GM23338 (cell line): ENCODE measurements around the gene SH3GLB1. TPM values are rescaled to one million over a fixed set of nuclear protein-coding genes. Genes with fewer than 3 reads are reported as not detected.

Source experiments
- ATAC-seq: fragments of 200-7000 bp; cut with Tn5 transposase; 3 replicates; pipeline ENCODE4 v1.9.1; 2020
- DNase-seq: peaks from one replicate; pipeline ENCODE4 v3.0.0-alpha.2; 2015; ENCODE audit warnings: low spot score
- H2AFZ ChIP-seq: fragments of 200-600 bp; sonication (generic); 2 replicates; pipeline ENCODE4 v1.8.0; 2016; ENCODE audit warnings: antibody characterized with exemption, mild to moderate bottlenecking, moderate library complexity
- H3F3A ChIP-seq: fragments of 200-600 bp; sonication (generic); replicated peaks from 2 replicates; pipeline ENCODE4 v1.8.0; 2017; ENCODE audit warnings: antibody characterized with exemption, mixed run types, low read depth
- H3K27ac ChIP-seq: fragments of 200-600 bp; sonication (generic); 2 replicates; pipeline ENCODE4 v1.6.1; 2016; ENCODE audit warnings: low read depth
- H3K27me3 ChIP-seq: fragments of 200-600 bp; sonication (generic); 2 replicates; pipeline ENCODE4 v1.8.0; 2016; ENCODE audit warnings: mild to moderate bottlenecking, mixed run types, moderate library complexity; ENCODE audit not compliant: insufficient read depth
- H3K36me3 ChIP-seq: fragments of 200-600 bp; sonication (generic); 2 replicates; pipeline ENCODE4 v1.8.0; 2016; ENCODE audit warnings: mild to moderate bottlenecking; ENCODE audit not compliant: insufficient read depth
- H3K4me1 ChIP-seq: fragments of 200-600 bp; sonication (generic); 2 replicates; pipeline ENCODE4 v1.8.0; 2016; ENCODE audit warnings: mild to moderate bottlenecking, moderate library complexity; ENCODE audit not compliant: insufficient read depth
- H3K4me2 ChIP-seq: fragments of 200-600 bp; sonication (generic); 2 replicates; pipeline ENCODE4 v1.7.1; 2017; ENCODE audit warnings: mixed run types
- H3K4me3 ChIP-seq: fragments of 200-600 bp; sonication (generic); 2 replicates; pipeline ENCODE4 v1.6.1; 2016; ENCODE audit warnings: mixed run types
- H3K79me2 ChIP-seq: fragments of 200-600 bp; sonication (generic); replicated peaks from 2 replicates; pipeline ENCODE4 v1.8.0; 2017; ENCODE audit warnings: mild to moderate bottlenecking; ENCODE audit not compliant: insufficient read depth
- H3K9me2 ChIP-seq: fragments of 200-600 bp; sonication (generic); 2 replicates; pipeline ENCODE4 v1.8.0; 2017; ENCODE audit not compliant: insufficient read depth
- H4K20me1 ChIP-seq: fragments of 200-600 bp; sonication (generic); replicated peaks from 2 replicates; pipeline ENCODE4 v1.8.0; 2017; ENCODE audit warnings: mild to moderate bottlenecking; ENCODE audit not compliant: insufficient read depth
- H3K27ac Mint-ChIP-seq: 2 replicates; pipeline ENCODE4 v1.8.0; 2020; ENCODE audit warnings: inconsistent platforms, mild to moderate bottlenecking, moderate library complexity, mixed read lengths
- H3K27me3 Mint-ChIP-seq: 3 replicates; pipeline ENCODE4 v1.8.0; 2022; ENCODE audit warnings: low read depth, mild to moderate bottlenecking, moderate library complexity, mixed read lengths, inconsistent platforms; ENCODE audit not compliant: insufficient read depth, poor library complexity
- H3K36me3 Mint-ChIP-seq: 3 replicates; pipeline ENCODE4 v1.8.0; 2021; ENCODE audit warnings: low read depth, mild to moderate bottlenecking, inconsistent platforms, moderate library complexity, mixed read lengths
- H3K4me1 Mint-ChIP-seq: 3 replicates; pipeline ENCODE4 v1.8.0; 2020; ENCODE audit warnings: mild to moderate bottlenecking, inconsistent platforms, mixed read lengths
- H3K4me3 Mint-ChIP-seq: 3 replicates; pipeline ENCODE4 v1.8.0; 2021; ENCODE audit warnings: moderate library complexity, mild to moderate bottlenecking, inconsistent platforms, mixed read lengths
- H3K9me3 Mint-ChIP-seq: 3 replicates; pipeline ENCODE4 v1.8.0; 2020; ENCODE audit warnings: moderate library complexity, mild to moderate bottlenecking, inconsistent platforms, mixed read lengths
- CREB1 ChIP-seq: fragments of 250-450 bp; sonication (Bioruptor Pico); IDR thresholded peaks from 2 replicates; pipeline ENCODE4 v1.5.0; 2020; ENCODE audit warnings: low read depth, mild to moderate bottlenecking, moderate library complexity
- CTCF ChIP-seq, 2 experiments: fragments of 200-600 bp in 1 of 2; sonication (generic) in 1 of 2; conservative IDR thresholded peaks; 2 replicates each; pipeline versions ENCODE4 v1.5.1 to v1.6.1; 2016 to 2017; ENCODE audit warnings: antibody characterized with exemption in 2 of 2, low read depth in 2 of 2, mild to moderate bottlenecking in 2 of 2, moderate library complexity in 1 of 2
- ETS1 ChIP-seq: IDR thresholded peaks from 2 replicates; pipeline ENCODE4 v1.6.1; 2016; ENCODE audit warnings: antibody characterized with exemption
- EZH2 ChIP-seq: fragments of 200-600 bp; sonication (generic); IDR thresholded peaks from one replicate; pipeline ENCODE4 v1.8.0; 2017; ENCODE audit warnings: antibody characterized with exemption, mild to moderate bottlenecking, low read depth; ENCODE audit not compliant: unreplicated experiment
- EZH2phosphoT487 ChIP-seq: fragments of 200-600 bp; sonication (generic); IDR thresholded peaks from one replicate; pipeline ENCODE4 v1.8.1; 2018; ENCODE audit warnings: antibody characterized with exemption; ENCODE audit not compliant: unreplicated experiment
- NANOG ChIP-seq: IDR thresholded peaks from 2 replicates; pipeline ENCODE4 v1.6.1; 2016; ENCODE audit warnings: antibody characterized with exemption, borderline replicate concordance
- POLR2AphosphoS5 ChIP-seq: IDR thresholded peaks from 2 replicates; pipeline ENCODE4 v1.6.1; 2016; ENCODE audit warnings: antibody characterized with exemption, low read depth
- REST ChIP-seq: IDR thresholded peaks from one replicate; pipeline ENCODE4 v1.6.1; 2018; ENCODE audit warnings: antibody characterized with exemption; ENCODE audit not compliant: unreplicated experiment
- ZNF114 ChIP-seq: fragments of 250-450 bp; sonication (Bioruptor Pico); IDR thresholded peaks from 2 replicates; pipeline ENCODE4 v1.5.0; 2020; ENCODE audit warnings: mild to moderate bottlenecking, moderate library complexity
- ZNF331 ChIP-seq: fragments of 250-450 bp; sonication (Bioruptor Pico); IDR thresholded peaks from 2 replicates; pipeline ENCODE4 v1.5.0; 2020; ENCODE audit warnings: low read depth, mild to moderate bottlenecking, moderate library complexity
- polyA plus RNA-seq: library from polyadenylated mRNA; unstranded; fragments of >200 nt; fragmentation: Nextera tagmentation; extraction: Ambion mirVana; gene quantifications from 2 replicates; pipeline ENCODE4 v1.2.1, GENCODE V29; 2016
- total RNA-seq: library from RNA; depleted of rRNA; stranded (reverse); fragments of >200 nt; shearing (Covaris generic); gene quantifications from 2 replicates; pipeline ENCODE4 v1.2.3, GENCODE V29; 2014

SH3GLB1 gene
- total and polyA plus RNA-seq, 2 experiments from 2014 or later, result 21.4 to 29.4 TPM

- no peak overlapping the region for H3K27ac ChIP-seq
- no peaks in the 10 kb centered on the region for H4K20me1 ChIP-seq
- no peaks in the 10 kb centered on the region for H3K9me3 Mint-ChIP-seq
- no peak for TF ChIP-seq POLR2AphosphoS5
- TF ChIP-seq EZH2, result no peak
- TF ChIP-seq EZH2phosphoT487, result no peak
- TF ChIP-seq CTCF (conservative IDR thresholded peaks at IDR 0.05; ENCODE audit: low read depth in 2 of 2), result no peak
- TF ChIP-seq REST, result no peak
- no peak for TF ChIP-seq ETS1
- no peak for TF ChIP-seq NANOG
- no peak for TF ChIP-seq CREB1 (CRISPR knock-in tag)
- TF ChIP-seq ZNF331 (CRISPR knock-in tag), result no peak
- TF ChIP-seq ZNF114 (CRISPR knock-in tag), result no peak
- H3K36me3 Mint-ChIP-seq, result no peaks in the 10 kb centered on the region
- no peak overlapping the region for H3K4me3 Mint-ChIP-seq
- DNase-seq (no peak), ATAC-seq (no peak)
- peaks cover 4% of the 10 kb centered on the region; the same call in 1 of the 2 replicates for H3K9me2 ChIP-seq
- H2AFZ ChIP-seq, result no peak overlapping the region
- H3K27me3 ChIP-seq, result no peaks in the 10 kb centered on the region
- no peaks in the 10 kb centered on the region for H3K79me2 ChIP-seq
- no peaks in the 10 kb centered on the region for H3K4me1 ChIP-seq
- no peak overlapping the region for H3K4me2 ChIP-seq
- H3K4me1 Mint-ChIP-seq, result peaks cover 4% of the 10 kb centered on the region
- no peak overlapping the region for H3K4me3 ChIP-seq
- H3K36me3 ChIP-seq, result no peaks in the 10 kb centered on the region
- H3K27me3 Mint-ChIP-seq, result no peaks in the 10 kb centered on the region
- H3F3A ChIP-seq, result no peaks in the 10 kb centered on the region
- H3K27ac Mint-ChIP-seq, result no peak overlapping the region
Measured at GRCh38 chr1:86760199-86760598, 55.8 kb downstream of the SH3GLB1 start.

GRCh38 chr1:86762336-86762735 is 58.0 kb downstream of the SH3GLB1 start:
- H2AFZ ChIP-seq, result no peak overlapping the region
- no peaks in the 10 kb centered on the region for H3K36me3 ChIP-seq
- H3F3A ChIP-seq, result no peaks in the 10 kb centered on the region
- H3K27me3 ChIP-seq, result no peaks in the 10 kb centered on the region
- H3K4me3 ChIP-seq, result no peak overlapping the region
- ATAC-seq (no peak), DNase-seq (no peak)
- H3K27me3 Mint-ChIP-seq, result no peaks in the 10 kb centered on the region
- no peak overlapping the region for H3K27ac Mint-ChIP-seq
- H3K36me3 Mint-ChIP-seq, result no peaks in the 10 kb centered on the region; the same call in 2 of the 3 replicates
- no peaks in the 10 kb centered on the region for H3K79me2 ChIP-seq
- no peaks in the 10 kb centered on the region for H3K4me1 Mint-ChIP-seq
- no peak overlapping the region for H3K4me3 Mint-ChIP-seq
- no peaks in the 10 kb centered on the region for H3K4me1 ChIP-seq
- H3K9me3 Mint-ChIP-seq, result peaks cover 3% of the 10 kb centered on the region; the same call in 1 of the 3 replicates
- no peak overlapping the region for H3K4me2 ChIP-seq
- H4K20me1 ChIP-seq, result no peaks in the 10 kb centered on the region
- no peak overlapping the region for H3K27ac ChIP-seq
- peaks cover 4% of the 10 kb centered on the region; the same call in 1 of the 2 replicates for H3K9me2 ChIP-seq
- TF ChIP-seq REST (no peak), POLR2AphosphoS5 (no peak), ETS1 (no peak), EZH2phosphoT487 (no peak)
